Frontal cortex (tissue), 4 donors: ENCODE data around the gene OLAH. TPM values are rescaled to one million over a fixed set of nuclear protein-coding genes. Genes with fewer than 3 reads are reported as not detected.
"Not testable (repeated sequence)": the region's sequence is repeated elsewhere in the genome, so short reads cannot be mapped to it uniquely, and the experiment has no call there.

ENCODE experiments used
- DNase-seq, 2 donors: peaks; one replicate each; pipeline ENCODE4 v3.0.0; 2012; ENCODE audit warnings: low spot score in 2 of 2
- FAIRE-seq: peaks from 2 replicates; lab custom pipeline; 2012; peaks lifted over from hg19 to GRCh38; lab: Jason Lieb, UNC
- total RNA-seq: library from RNA; depleted of rRNA; stranded (reverse); fragments of >200 nt; gene quantifications from one replicate; pipeline ENCODE4 v1.2.3, GENCODE V29; 2014
- donor health status: control.
- donor health status: control.
- donor health status: control.

Gene OLAH
- total RNA-seq: 0.41 TPM

- FAIRE-seq: no peak
- no peak for DNase-seq
Observed at GRCh38 chr10:15043674-15044073, at the start of gene OLAH. Gene OLAH (plus strand): TSS chr10:15043943. CDS start chr10:15047289, 3,346 bp downstream.

GRCh38 chr10:14995964-14996565 lies 47.7 kb upstream of the OLAH start:
- FAIRE-seq (no peak), DNase-seq (no peak)

- not testable (repeated sequence) for DNase-seq, FAIRE-seq
Observed at GRCh38 chr10:15013530-15013929, 30.2 kb upstream of the OLAH start.

DNA sequence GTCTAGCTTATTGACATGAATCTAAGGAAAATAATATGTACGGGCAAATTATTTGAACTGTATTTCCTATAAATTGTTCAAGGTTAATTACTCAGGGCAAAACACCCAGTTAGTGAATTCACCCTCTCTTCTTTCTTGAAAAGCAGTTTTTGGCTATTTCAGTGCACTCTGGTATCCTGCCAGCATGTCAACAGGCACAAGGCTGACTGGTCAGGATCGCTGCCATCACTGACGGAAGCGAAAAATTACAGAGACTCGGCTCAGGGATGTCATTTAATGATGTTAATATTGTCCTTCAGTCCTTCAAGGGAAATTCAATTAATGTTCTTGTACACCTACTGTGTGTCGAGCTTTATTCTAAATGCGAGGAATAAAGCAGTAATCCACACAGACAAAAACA lies 28.3 kb upstream of the OLAH start:
- DNase-seq (no peak), FAIRE-seq (no peak)

DNA sequence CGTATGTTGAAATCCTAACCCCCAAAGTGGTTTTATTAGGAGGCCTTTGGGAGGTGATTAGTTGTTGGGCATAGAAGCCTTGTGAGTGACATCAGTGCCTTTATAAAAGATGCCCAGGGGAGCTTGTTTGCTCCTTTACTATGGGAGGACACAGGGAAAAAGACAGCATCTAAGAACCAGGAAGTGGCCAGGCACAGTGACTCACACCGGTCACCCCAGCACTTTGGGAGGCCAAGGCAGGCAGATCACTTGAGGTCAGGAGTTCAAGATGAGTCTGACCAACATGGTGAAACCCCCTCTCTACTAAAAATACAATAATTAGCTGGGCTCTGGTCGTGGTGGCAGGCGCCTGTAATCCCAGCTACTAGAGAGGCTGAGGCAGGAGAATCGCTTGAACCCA lies 22.8 kb upstream of the OLAH start:
- FAIRE-seq, DNase-seq: not testable (repeated sequence)

DNA sequence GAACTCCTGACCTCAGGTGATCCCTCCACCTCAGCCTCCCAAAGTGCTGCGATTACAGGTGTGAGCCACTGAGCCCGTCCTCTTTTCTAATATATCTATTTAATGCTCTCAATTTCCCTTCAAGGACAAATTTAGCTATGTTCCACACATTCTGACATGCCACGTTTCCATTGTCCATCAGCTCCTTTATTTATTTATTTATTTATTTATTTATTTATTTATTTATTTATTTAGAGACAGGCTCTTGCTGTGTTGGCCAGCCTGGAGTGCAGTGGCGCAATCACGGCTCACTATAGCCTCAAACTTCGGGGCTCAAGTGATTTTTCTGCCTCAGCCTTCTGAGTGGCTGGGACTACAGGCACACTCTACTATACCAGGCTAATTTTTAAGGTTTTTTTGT lies 20.7 kb upstream of the OLAH start:
- not testable (repeated sequence) for FAIRE-seq, DNase-seq

DNA sequence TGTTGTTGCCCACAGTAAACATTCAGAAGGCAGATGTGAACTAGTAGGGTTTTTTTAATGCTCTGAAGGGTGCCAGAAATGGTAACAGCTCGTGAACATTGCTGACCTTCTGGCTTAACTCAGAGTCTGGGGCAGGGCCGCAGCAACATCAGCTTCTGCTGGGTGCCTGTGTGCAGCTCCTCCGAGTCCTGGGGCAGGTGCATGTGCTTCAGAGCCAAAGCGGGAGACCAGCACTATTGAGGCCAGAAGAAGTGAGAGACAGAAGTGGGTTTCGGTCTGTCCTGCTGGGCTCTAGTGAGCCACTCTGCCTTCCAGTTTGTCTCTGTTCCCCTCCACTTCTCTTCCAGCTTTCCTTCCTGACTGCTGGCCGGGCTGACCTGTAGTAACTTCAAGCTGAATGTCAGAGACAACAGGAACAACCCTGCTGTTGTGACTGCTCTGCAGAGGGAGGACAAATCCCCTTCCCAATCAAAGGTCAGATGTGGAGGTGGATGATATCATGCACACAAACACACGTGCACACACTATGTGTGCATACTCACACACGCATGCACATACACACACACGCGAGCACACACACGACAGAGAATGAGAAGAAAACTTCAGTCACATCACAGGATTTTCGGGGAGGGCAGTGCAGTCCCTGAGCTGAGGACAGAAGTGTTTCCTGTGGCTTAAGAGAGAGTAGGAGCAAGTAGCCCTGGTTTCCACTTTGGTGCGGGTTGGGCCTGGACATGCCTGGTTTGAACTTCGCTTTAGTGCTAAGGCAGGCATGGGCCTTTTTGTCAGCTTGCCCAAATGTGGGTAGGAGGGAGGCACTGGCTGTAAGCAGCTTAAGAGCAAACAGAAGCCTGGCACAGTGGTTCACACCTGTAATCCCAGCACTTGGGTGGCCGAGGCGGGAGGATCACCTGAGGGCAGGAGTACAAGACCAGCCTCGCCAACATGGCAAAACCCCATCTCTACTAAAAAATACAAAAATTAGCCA lies 19.4 kb upstream of the OLAH start:
- not testable (repeated sequence) for DNase-seq, FAIRE-seq

GRCh38 chr10:15025040-15025439 lies 18.7 kb upstream of the OLAH start:
- DNase-seq, FAIRE-seq: not testable (repeated sequence)

GRCh38 chr10:15027741-15028140 lies 16.0 kb upstream of the OLAH start:
- FAIRE-seq: no peak
- DNase-seq: no peak

DNA sequence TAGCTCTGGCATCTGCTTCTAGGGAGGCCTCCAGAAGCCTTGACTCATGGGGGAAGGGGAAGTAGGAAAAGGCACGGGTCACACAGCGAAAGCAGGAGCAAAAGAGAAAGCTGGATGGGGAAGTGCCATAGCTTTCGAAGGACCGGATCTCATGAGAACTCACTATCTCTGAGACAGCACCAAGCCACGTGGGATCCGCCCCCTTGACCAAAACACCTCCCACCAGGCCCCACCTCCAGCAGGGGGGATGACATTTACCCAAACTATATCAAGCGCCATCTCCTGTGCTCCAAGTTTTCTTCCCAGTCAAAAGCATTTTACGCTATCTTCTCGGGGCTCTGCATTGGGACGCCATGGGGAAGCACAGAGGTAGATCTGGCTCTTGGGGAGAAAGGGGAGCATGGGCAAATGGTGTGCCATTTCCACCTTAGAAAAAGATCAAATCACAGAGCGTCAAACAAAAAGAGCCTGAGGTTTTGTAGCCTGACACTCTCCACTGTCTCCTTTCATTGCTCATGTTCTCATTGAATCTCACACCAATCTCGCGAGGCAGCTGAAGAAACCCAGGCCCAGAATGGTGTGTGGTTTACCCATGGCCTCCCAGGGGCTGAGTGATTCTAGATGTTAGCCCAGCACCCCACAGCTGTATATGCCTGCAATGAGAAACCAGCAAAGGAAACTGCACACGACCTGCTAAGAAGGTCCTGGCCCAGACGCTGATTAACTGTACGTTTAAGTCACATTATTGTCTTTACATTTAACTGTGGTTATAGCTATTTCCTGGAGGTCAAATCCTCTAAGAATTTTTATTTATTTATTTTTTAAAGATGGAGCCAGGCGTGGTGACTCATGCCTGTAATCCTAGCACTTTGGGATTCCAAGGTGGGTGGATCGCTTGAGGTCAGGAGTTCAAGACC lies 8.1 kb upstream of the OLAH start:
- DNase-seq: peak in 1 of 2 donors; percentile 20
- FAIRE-seq: no peak

GRCh38 chr10:15037691-15038090 lies 6.1 kb upstream of the OLAH start:
- FAIRE-seq (no peak), DNase-seq (no peak)

DNA sequence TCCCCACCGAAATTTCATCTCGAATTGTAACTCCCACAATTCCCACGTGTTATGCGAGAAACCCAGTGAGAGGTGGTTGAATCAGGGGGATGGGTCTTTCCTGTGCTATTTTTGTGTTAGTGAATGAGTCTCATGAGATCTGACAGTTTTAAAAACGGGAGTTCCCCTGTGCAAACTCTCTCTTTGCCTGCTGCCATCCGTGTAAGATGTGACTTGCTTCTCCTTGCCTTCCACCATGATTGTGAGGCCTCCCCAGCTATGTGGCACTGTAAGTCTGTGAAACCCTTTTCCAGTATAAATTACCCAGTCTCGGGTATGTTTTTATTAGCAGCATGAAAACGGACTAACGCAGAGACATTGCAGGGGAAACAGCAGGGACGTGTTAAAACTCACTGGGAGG lies 5.3 kb upstream of the OLAH start:
- DNase-seq: no peak
- no peak for FAIRE-seq

- FAIRE-seq: no peak
- DNase-seq: no peak
Observed at GRCh38 chr10:15045380-15045779, 1.6 kb downstream of the OLAH start.

- DNase-seq (no peak), FAIRE-seq (no peak)
Observed at GRCh38 chr10:15046626-15047025, 2.9 kb downstream of the OLAH start.

DNA sequence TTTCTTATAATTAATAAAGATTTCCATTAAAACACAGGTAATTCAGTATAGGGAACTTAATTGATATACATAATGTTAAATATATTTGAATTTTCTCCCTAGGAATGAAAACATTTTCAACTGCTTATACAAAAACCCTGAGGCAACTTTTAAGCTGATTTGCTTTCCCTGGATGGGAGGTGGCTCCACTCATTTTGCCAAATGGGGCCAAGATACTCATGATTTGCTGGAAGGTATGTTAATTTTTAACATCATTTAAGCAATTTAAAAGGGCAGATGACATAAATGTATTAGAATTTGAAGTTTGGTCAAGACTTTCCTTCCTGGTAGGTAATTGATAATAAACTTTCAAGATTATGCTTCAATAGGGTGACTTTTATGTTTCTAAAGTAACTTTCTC lies 5.8 kb downstream of the OLAH start:
- no peak for FAIRE-seq

DNA sequence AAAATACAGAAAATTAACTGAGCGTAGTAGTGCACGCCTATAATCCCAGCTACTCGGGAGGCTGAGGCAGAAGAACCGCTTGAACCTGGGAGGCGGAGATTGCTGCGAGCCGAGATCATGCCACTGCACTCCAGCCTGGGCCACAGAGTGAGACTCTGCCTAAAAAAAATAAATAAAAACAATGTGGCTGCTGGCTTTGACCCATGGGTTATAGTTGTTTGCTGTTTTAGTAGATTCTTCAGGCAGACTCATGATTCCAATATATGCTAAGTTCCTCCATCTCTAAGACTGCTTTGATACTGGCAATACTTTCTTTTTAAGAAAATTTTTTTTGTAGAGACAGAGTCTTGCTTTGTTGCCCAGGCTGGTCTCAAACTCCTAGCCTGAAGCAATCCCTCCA lies 8.4 kb downstream of the OLAH start:
- FAIRE-seq (no peak), DNase-seq (no peak)

More for the DNA sequence above, 5.8 kb downstream of the OLAH start:
- no peak for DNase-seq

DNA sequence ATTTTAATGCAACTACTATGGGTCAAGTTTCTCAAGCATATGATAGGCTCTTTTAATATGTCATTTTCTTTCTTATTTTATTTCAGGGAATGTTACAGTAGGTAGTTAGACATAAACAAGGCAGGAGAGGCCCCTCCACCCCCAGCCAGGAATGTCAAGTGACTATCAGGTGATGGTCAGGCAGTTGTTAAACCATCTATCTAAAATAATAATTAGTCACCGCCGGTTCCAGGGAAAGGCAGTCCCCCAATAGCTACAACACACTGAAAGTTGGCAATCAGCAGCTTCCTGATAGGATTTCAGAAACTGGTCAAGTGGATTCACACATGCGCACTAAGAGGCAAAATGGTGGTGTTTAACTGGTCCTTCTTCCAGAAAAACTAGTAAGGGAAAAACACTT lies 9.3 kb downstream of the OLAH start:
- DNase-seq (no peak), FAIRE-seq (no peak)

DNA sequence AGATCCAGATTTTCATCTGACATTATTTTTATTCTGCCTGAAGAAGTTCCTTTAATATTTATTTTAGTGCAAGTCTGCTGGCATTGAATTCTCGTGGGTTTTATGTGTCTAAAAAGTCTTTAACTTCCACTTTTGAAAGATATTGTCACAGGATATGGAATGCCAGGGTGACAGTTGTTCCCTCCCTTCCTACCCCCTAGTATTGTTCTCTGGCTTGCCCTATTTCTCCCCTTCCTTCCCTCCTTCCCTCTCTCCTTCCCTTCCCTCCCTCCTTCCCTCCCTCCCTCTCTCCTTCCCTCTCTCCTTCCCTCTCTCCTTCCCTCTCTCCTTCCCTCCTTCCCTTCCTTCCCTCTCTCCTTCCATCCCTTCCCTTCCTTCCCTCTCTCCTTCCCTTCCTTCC lies 14.9 kb downstream of the OLAH start:
- FAIRE-seq (no peak), DNase-seq (no peak)

DNA sequence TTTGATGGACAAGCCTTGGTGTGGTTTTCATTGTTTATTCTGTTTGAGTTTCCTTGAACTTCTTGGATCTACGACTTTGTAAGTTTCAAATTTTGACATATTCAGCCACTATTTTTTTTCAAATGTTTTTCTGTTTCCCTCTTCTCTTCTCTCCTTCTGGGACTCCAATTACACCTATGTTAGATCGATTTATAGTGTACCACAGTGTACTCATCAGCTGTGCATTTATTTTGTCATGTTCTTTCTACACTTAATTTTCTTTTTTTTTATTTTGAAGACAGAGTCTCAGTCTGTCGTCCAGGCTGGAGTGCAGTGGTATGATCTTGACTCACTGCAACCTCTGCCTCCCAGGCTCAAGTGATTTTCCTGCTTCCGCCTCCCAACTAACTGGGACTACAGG lies 16.2 kb downstream of the OLAH start:
- FAIRE-seq (no peak), DNase-seq (no peak)

GRCh38 chr10:15060638-15061037 lies 16.9 kb downstream of the OLAH start:
- DNase-seq: no peak
- no peak for FAIRE-seq
